CD4-positive, alpha-beta T cell treated with Interleukin-15 for 1 hour (primary cell): Measurements from ENCODE around the gene TCEA2.

ENCODE experiments used
- DNase-seq: peaks from one replicate; pipeline ENCODE4 v3.0.0-alpha.2; 2020

Gene TCEA2

DNA sequence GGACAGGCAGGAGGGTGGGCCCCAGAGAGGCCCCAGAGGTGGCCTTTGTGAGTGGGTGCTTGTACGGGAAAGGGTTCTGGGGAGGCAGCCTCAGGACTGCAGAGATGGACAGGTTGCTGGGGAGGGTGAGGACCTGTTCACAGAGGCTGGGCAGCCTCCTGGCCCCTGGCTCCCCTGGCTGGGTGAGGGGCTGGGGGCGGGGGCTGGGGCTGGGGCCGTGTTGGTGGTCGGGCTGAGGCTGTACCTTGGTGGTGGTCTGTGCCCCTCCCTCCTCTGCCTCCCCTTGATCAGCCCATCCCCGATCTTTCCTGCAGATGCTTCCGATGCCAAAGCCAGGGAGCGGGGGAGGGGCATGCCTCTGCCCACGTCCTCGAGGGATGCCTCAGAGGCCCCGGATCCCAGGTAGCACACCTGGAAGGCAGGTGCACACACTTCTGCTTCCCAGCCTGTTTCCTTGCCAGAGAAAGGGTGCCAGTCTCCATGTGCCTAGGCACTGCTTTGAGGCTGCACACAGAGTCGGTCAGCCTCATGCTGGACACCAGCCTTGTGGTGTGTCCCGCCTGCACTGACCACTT, 4.8 kb downstream of the TCEA2 start:
- DNase-seq = no peak

- no peak for DNase-seq
Measured at GRCh38 chr20:64068386-64069208, 5.6 kb downstream of the TCEA2 start.

- DNase-seq = no peak
Measured at GRCh38 chr20:64069209-64069613, 6.2 kb downstream of the TCEA2 start.

DNA sequence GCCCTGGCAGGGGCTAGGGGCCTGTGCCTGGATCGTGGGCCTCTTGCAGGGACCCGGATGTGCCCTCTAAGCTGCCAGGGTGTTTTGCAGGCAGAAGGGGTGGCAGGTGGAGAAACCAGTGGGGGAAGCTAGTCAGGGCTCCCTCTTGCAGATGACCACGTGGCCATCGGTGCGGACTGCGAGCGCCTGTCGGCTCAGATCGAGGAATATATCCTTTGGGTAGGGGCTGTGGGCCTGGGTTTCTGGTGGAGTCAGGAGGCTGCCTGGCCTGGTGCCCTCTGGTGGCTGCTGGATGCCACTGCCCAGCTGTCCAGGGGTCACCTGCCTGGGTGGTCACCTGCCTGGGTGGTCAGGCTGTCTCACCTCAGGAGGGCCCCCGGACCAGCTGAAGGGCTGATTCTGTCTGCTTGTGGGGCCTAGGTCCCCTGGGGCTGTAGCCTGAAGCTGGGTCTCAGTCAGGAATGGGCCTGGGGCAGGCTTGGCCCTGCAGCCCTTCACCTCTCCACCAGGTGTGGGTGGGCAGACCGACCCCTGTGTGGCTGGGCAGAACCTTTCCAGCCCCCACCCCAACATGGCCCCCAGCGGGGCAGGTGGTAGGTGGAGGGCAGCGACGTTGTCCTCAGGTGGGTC, 6.7 kb downstream of the TCEA2 start:
- DNase-seq = no peak

DNA sequence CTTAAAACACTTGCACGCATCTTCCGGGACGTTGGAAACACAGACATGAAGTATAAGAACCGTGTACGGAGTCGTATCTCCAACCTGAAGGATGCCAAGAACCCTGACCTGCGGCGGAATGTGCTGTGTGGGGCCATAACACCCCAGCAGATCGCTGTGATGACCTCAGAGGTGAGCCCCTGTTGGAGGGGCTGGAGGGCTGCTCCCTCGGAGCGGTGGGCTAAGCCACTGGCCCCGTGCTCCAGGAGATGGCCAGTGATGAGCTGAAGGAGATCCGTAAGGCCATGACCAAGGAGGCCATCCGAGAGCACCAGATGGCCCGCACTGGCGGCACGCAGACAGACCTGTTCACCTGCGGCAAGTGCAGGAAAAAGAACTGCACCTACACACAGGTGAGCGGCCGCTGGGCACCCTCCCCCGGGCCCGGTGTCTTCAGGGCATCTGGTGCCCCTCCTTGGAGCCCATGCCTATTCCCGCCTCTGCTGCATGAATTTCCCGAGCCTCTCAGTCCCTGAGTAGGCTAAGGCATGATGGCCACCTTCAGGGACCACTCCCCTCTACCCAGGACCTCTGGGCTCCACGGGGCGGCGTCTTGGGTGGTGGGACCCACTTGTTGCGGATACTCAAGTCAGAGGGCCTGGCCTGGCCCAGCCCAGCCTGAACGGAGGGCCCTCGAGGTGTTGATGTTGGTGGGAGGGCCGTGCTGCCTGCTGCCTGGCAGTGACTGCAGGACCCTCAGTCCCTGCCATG, 7.4 kb downstream of the TCEA2 start:
- no peak for DNase-seq

DNA sequence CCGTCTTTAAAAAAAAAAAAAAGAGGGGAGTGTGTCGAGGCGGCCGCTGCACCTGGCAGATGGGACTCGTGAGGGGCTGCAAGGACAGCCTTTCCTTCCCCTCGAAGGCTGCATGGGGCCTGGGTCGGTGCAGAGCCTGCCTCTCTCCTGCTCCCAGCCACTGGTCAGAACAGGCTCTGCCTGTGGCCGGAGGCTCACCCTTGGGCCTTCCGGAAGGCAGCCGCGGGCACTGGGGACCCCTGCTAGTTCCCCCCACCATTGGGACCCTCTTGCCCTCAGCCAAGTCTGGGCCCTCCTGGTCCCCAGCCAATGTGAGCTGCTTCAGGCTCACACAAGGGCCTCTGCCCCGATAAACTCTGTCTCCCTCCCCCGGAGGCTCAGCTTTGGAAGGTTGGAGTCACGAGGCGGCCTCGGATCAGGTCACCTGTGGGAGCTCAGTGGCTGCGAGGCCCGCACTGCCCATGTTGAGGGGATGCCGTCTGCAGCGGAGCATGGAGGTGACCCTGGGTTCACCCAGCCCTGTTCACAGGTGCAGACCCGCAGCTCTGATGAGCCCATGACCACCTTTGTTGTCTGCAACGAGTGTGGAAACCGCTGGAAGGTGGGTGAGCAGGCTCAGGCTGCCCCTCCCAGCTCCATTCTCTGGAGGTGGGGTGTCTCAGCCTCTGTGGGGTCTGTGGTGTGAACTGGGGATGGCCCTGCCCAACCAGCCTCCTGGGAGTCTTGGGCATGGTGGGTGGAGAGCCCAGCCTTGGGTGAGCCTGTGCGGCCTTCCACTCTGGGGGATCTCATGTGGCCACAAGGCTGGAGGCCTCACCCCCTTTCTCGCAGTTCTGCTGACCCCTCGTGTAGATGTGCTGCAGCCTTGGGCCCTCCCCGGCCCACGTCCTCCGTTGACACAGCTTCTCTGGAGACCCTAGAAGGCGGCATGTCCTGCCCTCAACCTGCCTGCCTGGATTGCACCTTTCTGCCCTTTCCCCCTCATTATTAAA, 8.6 kb downstream of the TCEA2 start:
- no peak for DNase-seq

DNA sequence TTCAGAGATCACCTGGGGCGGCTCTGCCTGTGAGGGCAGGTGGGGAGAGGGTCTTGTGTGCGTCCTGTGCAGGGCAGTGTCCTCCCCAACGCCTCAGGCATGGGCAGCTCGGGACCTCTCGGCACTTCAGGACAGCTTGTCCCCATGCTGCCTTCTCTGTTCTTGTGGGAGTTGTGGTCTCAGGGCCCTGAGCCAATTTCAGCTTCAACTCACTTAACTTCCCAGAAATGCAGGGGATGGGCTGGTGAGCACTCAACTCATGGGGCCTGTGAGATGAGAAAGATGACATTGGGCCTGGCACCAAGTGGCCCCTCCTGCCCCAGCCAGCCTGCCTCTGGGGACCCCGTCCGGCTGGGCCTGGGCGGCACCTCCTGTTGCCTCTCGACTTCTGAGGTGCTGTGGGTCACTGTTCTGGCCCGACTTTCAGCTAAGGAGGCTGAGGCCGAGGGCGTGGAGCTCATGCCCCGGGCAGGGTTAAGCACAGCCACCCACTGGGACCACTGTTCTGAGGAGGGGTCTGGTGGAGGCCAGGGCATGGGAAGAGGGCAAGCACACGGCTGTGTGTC, 9.6 kb downstream of the TCEA2 start:
- DNase-seq = no peak

DNA sequence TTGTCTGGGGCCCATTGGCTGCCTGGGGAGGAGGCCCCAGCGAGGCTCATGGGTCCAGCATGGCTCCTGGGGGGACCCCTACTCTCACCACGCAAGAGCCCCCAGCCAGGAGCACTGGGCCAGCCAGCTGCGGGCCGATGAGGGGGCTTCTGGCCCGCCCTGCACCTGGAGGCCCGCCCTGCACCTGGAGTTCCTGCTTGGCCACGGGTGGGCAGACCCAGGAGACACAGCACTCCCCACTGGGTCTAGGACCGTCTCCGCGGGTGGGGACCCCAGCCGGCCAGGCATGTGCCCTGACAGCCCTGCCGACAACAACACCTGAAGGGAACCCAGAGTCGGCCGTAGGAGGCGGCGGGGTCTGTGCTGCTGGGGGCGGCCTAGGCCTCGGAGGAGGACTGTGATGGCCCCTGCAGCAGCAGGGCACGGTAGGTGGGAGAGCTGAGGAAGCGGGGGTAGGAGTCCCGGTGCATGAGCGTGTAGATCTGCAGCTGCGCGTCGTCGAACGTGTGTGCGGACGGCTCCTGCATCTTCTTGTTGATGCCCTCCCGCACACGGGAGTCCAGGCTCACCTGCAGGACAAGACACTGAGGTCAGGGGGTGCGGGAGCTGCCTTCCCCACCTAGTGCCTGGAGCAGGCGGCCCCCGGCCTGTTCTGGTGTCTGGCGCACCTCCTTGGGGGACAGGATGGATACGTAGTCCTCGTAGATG, 10.6 kb downstream of the TCEA2 start:
- DNase-seq = no peak

- DNase-seq = no peak
Measured at GRCh38 chr20:64074184-64074789, 11.3 kb downstream of the TCEA2 start.

- DNase-seq = no peak
Measured at GRCh38 chr20:64074963-64075362, 12.0 kb downstream of the TCEA2 start.

- DNase-seq = no peak
Measured at GRCh38 chr20:64075556-64075955, 12.6 kb downstream of the TCEA2 start.

GRCh38 chr20:64076061-64076997, 13.3 kb downstream of the TCEA2 start:
- no peak for DNase-seq

DNA sequence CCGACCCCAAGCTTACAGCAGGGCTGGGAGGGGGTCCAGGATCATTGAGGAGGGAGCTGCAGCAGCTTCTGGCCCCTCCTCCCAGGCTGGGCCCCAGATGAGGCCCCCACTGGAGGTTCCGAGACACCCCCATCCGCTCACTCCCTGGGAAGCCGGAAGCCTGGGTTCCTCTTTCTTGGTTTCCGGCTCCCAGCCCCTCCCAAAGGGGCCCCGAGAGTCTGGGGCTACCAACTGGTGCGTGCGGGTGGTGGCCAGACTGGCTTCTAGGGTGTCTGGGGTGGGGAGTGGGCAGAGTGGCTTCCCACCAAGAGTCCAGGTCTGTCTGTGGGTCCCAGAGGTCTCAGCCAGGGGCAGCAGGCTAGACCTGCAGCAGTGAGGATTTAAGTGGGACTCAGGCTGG, 14.1 kb downstream of the TCEA2 start:
- DNase-seq = peak; percentile 60

DNA sequence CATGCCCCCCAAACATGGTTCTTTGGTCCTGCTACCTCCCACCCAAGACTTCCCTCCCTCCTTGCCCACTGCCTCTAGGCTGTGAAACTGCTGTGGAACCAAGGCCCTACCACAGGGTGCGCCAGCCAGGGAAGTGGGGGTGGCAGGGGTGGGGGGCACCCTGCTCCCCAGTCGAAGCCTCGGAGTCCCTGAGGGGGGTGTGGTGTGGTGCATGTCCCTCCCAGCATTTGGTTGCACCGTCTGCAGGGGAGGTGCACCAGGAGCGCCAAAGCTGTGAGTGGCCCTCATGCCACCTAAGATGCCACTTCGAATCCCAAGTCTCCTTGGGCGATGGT, 14.5 kb downstream of the TCEA2 start:
- no peak for DNase-seq

DNA sequence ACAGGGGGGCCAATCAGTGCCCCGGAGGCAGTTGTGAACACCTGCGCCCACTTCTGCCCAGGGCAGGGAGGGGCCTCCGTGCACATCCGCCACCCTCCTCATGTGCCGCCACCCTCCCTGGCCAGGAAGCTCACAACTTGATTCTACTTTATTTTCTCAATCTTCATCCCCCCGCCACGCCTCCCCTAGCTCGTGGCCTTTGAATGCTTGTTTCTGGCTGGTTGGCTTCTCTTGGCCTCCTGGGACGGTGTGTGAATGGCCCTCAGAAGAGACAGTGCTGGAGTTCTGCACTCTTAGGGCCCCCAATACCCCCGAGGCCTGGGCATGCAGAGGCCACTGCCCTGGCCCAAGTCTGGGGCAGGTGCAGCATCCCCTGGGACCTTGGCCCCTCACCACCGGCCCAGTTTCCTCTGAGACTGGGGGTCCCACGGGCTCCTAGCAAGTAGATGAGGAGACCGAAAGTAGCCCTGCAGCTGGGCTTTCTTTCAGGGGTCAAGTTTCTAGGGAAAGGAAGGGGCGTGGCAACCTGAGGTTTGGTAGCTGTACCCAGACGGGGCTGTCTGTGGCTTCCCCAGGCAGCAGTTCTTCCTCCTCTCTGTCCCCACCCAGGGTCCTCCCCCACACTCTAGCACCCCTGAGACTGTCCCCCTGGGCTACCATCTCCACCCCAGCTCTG, 15.0 kb downstream of the TCEA2 start:
- peak; percentile 64 for DNase-seq

DNA sequence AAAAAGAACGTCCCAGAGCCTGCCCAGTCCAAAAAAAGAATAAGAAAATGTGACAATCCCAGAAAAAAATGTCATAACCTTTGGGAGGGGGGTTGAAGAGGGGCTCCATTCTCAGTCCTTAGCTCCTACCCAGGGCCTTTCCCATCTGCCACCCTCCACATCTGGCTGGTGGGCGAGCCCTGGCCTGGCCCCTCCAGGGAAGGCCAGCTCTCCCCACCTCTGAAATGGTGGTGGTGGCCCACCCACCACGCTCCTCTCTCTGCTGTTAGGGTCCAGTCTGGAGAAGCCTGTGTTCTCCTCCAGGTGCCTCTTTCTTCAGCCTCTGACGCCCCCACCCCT, 15.9 kb downstream of the TCEA2 start:
- DNase-seq = no peak

DNA sequence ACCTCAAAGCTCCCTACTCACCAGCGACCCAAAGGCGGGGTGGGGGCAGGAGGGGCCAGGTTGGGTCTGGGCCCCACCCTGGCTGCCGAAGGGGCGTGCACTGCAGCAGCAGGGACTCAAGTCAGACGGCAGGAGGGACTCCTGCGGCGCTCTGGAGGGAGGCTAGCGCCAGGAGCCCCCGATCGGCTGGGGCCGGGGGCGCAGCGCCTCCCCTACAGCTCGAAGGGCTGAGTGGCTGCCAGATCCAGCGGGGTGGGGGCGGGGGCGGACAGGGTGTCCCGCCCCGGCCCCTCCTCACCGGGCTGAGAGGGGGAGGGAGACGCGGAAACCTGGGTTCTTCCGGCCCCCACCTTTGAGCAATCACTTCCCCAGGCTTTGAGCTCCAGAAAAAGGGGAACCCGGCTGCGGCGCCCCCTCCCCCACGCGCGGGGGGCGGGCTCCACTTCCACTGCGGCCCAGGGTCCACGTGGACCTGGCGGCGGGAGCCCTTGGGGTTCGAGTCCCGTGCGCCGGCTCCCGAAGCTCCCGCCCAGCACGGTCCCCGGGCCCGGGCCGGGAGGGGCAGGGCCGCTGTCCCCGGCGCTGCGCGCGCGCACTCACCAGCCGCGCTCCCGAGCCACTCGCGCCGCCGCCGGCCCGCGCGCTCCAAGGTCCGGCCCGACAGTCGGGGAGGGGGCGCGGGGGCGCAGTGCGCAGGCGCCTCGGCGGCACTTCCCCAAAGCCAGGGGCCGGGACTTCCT, 16.4 kb downstream of the TCEA2 start, which contains the start of gene RGS19:
RGS19 (minus strand) TSS at position 246 of the 740 bp plus-strand sequence. CDS start 2,632 bp downstream, outside the sequence.
- peak; percentile 88 for DNase-seq
